HepG2 (cell line): ENCODE results near the gene SAA4. TPM values are rescaled to one million over a fixed set of nuclear protein-coding genes. Genes with fewer than 3 reads are reported as not detected.
A peak's percentile ranks its signal among the peaks of the same experiment; 100 is the strongest.

Experiments used
- CBFB ChIP-seq: sonication (generic); formaldehyde crosslinking; IDR thresholded peaks from 2 replicates; pipeline ENCODE4 v1.4.0; 2020; ENCODE audit warnings: missing genetic modification reagents
- CHD2 ChIP-seq: IDR thresholded peaks from 2 replicates; pipeline ENCODE4 v1.6.1; 2011; ENCODE audit warnings: low read depth, low read length, improper control_type of control experiment
- DZIP1 ChIP-seq: sonication (generic); formaldehyde crosslinking; IDR thresholded peaks from 2 replicates; pipeline ENCODE4 v1.5.0; 2020; ENCODE audit warnings: mild to moderate bottlenecking, missing genetic modification reagents
- GLI4 ChIP-seq: sonication (generic); formaldehyde crosslinking; IDR thresholded peaks from 2 replicates; pipeline ENCODE4 v1.5.1; 2020; ENCODE audit warnings: missing genetic modification reagents, mild to moderate bottlenecking, moderate library complexity, borderline replicate concordance
- KAT8 ChIP-seq: IDR thresholded peaks from 2 replicates; pipeline ENCODE4 v1.6.1; 2016; ENCODE audit warnings: missing genetic modification reagents, missing compliant biosample characterization
- KLF6 ChIP-seq: IDR thresholded peaks from 2 replicates; pipeline ENCODE4 v1.8.0; 2016; ENCODE audit warnings: missing biosample characterization, missing genetic modification reagents
- POLR2AphosphoS5 ChIP-seq: IDR thresholded peaks from 2 replicates; pipeline ENCODE4 v1.6.1; 2012; ENCODE audit warnings: low read depth, low read length
- REPIN1 ChIP-seq: sonication (generic); formaldehyde crosslinking; IDR thresholded peaks from 2 replicates; pipeline ENCODE4 v1.8.0; 2022; ENCODE audit warnings: missing genetic modification reagents, low read depth, mild to moderate bottlenecking, borderline replicate concordance
- RERE ChIP-seq: IDR thresholded peaks from 2 replicates; pipeline ENCODE4 v1.6.1; 2016; ENCODE audit warnings: low read depth, missing genetic modification reagents, missing compliant biosample characterization
- RFXAP ChIP-seq: sonication (generic); formaldehyde crosslinking; IDR thresholded peaks from 2 replicates; pipeline ENCODE4 v1.4.0; 2020; ENCODE audit warnings: missing genetic modification reagents, borderline replicate concordance
- TBX2 ChIP-seq: sonication (generic); formaldehyde crosslinking; IDR thresholded peaks from 2 replicates; pipeline ENCODE4 v1.5.0; 2020; ENCODE audit warnings: missing genetic modification reagents, mild to moderate bottlenecking, borderline replicate concordance
- ZFP41 ChIP-seq: sonication (generic); formaldehyde crosslinking; IDR thresholded peaks from 2 replicates; pipeline ENCODE4 v1.4.0; 2020; ENCODE audit warnings: mild to moderate bottlenecking, missing genetic modification reagents, borderline replicate concordance
- ZNF556 ChIP-seq: sonication (generic); formaldehyde crosslinking; IDR thresholded peaks from 2 replicates; pipeline ENCODE4 v1.4.0; 2020; ENCODE audit warnings: mild to moderate bottlenecking, missing genetic modification reagents, borderline replicate concordance
- ZNF567 ChIP-seq: sonication (generic); formaldehyde crosslinking; IDR thresholded peaks from 2 replicates; pipeline ENCODE4 v1.8.1; 2023; ENCODE audit warnings: mild to moderate bottlenecking, missing genetic modification reagents, borderline replicate concordance
- ZNF574 ChIP-seq: sonication (generic); formaldehyde crosslinking; IDR thresholded peaks from 2 replicates; pipeline ENCODE4 v1.4.0; 2020; ENCODE audit warnings: missing genetic modification reagents
- ZNF749 ChIP-seq: sonication (generic); formaldehyde crosslinking; IDR thresholded peaks from 2 replicates; pipeline ENCODE4 v1.8.0; 2022; ENCODE audit warnings: mild to moderate bottlenecking, missing genetic modification reagents, moderate library complexity, borderline replicate concordance
- ZNF782 ChIP-seq: sonication (generic); formaldehyde crosslinking; IDR thresholded peaks from 2 replicates; pipeline ENCODE4 v1.4.0; 2020; ENCODE audit warnings: missing genetic modification reagents, mild to moderate bottlenecking, borderline replicate concordance
- ZNF784 ChIP-seq: sonication (generic); formaldehyde crosslinking; IDR thresholded peaks from 2 replicates; pipeline ENCODE4 v1.5.1; 2020; ENCODE audit warnings: missing genetic modification reagents, mild to moderate bottlenecking, borderline replicate concordance
- ZNF883 ChIP-seq: sonication (generic); formaldehyde crosslinking; IDR thresholded peaks from 2 replicates; pipeline ENCODE4 v1.5.1; 2020; ENCODE audit warnings: mild to moderate bottlenecking, missing genetic modification reagents; ENCODE audit errors: not compliant biosample characterization
- polyA plus RNA-seq, 8 experiments: library from polyadenylated mRNA; depleted of rRNA in 3 of 8; stranded (reverse) in 7 of 8; unstranded in 1 of 8; fragments of >200 nt; fragmentation: Illumina TruSeq in 4 of 8; extraction: Trizol in 4 of 8; gene quantifications; 2 replicates each; pipeline versions ENCODE4 v1.2.1 to v1.2.3, GENCODE V29; 2011 to 2016; ENCODE audit warnings: low read depth in 4 of 8, missing spikeins in 1 of 8, mixed read lengths in 1 of 8; ENCODE audit not compliant: insufficient read depth in 1 of 8
- total RNA-seq, 5 experiments: library from RNA; depleted of rRNA; stranded (reverse); fragments of >200 nt; fragmentation: Illumina TruSeq; extraction: Trizol; gene quantifications; 2 replicates each; pipeline ENCODE4 v1.2.3, GENCODE V29; 2016; ENCODE audit warnings: low read depth in 1 of 5

SAA4 gene
- total and polyA plus RNA-seq, 2 of the 13 experiments (the other 11 are each of a cell fraction or from before 2014, with no cell fraction given), result 53.4 to 253 TPM

- TF ChIP-seq DZIP1 (CRISPR knock-in tag), result no peak
- no peak for TF ChIP-seq ZNF782 (CRISPR knock-in tag)
- TF ChIP-seq GLI4 (CRISPR knock-in tag), result no peak
- no peak for TF ChIP-seq RFXAP
- TF ChIP-seq ZNF784 (CRISPR knock-in tag), result no peak
- no peak for TF ChIP-seq ZNF567
- TF ChIP-seq RERE, result no peak
- TF ChIP-seq ZNF749 (CRISPR knock-in tag), result no peak
- TF ChIP-seq TBX2, result no peak
- TF ChIP-seq REPIN1 (CRISPR knock-in tag), result 0 out of 2 replicates have a peak, but pooled peaks have one; percentile 34
- TF ChIP-seq CHD2, result no peak
- no peak for TF ChIP-seq CBFB
- 0 out of 2 replicates have a peak, but pooled peaks have one; percentile 19 for TF ChIP-seq POLR2AphosphoS5
- no peak for TF ChIP-seq ZFP41
- TF ChIP-seq ZNF574 (CRISPR knock-in tag), result no peak
- TF ChIP-seq ZNF556 (CRISPR knock-in tag), result peak; percentile 61; the same call in 1 of the 2 replicates
- TF ChIP-seq KLF6 (CRISPR knock-in tag), result no peak
- TF ChIP-seq KAT8 (CRISPR knock-in tag), result no peak
- TF ChIP-seq ZNF883, result no peak
Measured at GRCh38 chr11:18230859-18231258, 5.7 kb downstream of the SAA4 start (continued).
